HepG2 (cell line): ENCODE measurements around the gene ACOT13. TPM values are rescaled to one million over a fixed set of nuclear protein-coding genes. Genes with fewer than 3 reads are reported as not detected.

Experiments used
- BHLHE40 ChIP-seq: IDR thresholded peaks from 2 replicates; pipeline ENCODE4 v1.6.1; 2011; ENCODE audit warnings: low read length, improper control_type of control experiment
- DNMT3B ChIP-seq: conservative IDR thresholded peaks from 2 replicates; pipeline ENCODE4 v1.6.1; 2016; ENCODE audit warnings: missing biosample characterization, control low read depth
- HOXA7 ChIP-seq: sonication (generic); formaldehyde crosslinking; IDR thresholded peaks from 2 replicates; pipeline ENCODE4 v1.8.1; 2022; ENCODE audit warnings: mild to moderate bottlenecking, missing genetic modification reagents, moderate library complexity
- HOXA9 ChIP-seq: sonication (generic); formaldehyde crosslinking; IDR thresholded peaks from 2 replicates; pipeline ENCODE4 v1.8.1; 2022; ENCODE audit warnings: missing genetic modification reagents, mild to moderate bottlenecking, moderate library complexity, borderline replicate concordance
- MAZ ChIP-seq, 2 experiments: sonication (generic) in 1 of 2; formaldehyde crosslinking in 1 of 2; IDR thresholded peaks; 2 replicates each; pipeline versions ENCODE4 v1.5.0 to v1.6.1; 2012 to 2020; ENCODE audit warnings: low read depth in 2 of 2, mild to moderate bottlenecking in 2 of 2, borderline replicate concordance in 1 of 2, improper control_type of control experiment in 1 of 2, low read length in 1 of 2, missing genetic modification reagents in 1 of 2, moderate library complexity in 1 of 2
- NFATC3 ChIP-seq: sonication (generic); formaldehyde crosslinking; IDR thresholded peaks from 2 replicates; pipeline ENCODE4 v1.5.1; 2020; ENCODE audit warnings: mild to moderate bottlenecking, missing genetic modification reagents
- SKI ChIP-seq: fragments of 450-650 bp; IDR thresholded peaks from one replicate; pipeline ENCODE4 v1.6.1; 2018; ENCODE audit warnings: mild to moderate bottlenecking; ENCODE audit not compliant: partially characterized antibody
- ZC3H4 ChIP-seq: sonication (generic); formaldehyde crosslinking; IDR thresholded peaks from 2 replicates; pipeline ENCODE4 v1.4.0; 2020; ENCODE audit warnings: missing genetic modification reagents, borderline replicate concordance
- ZNF121 ChIP-seq: sonication (generic); formaldehyde crosslinking; IDR thresholded peaks from 2 replicates; pipeline ENCODE4 v1.5.0; 2020; ENCODE audit warnings: mild to moderate bottlenecking, missing genetic modification reagents
- ZNF235 ChIP-seq: sonication (generic); formaldehyde crosslinking; IDR thresholded peaks from 2 replicates; pipeline ENCODE4 v1.8.1; 2023; ENCODE audit warnings: mild to moderate bottlenecking, missing genetic modification reagents, borderline replicate concordance
- ZNF563 ChIP-seq: sonication (generic); formaldehyde crosslinking; IDR thresholded peaks from 2 replicates; pipeline ENCODE4 v1.8.0; 2022; ENCODE audit warnings: mild to moderate bottlenecking, moderate library complexity, missing genetic modification reagents
- polyA plus RNA-seq, 8 experiments: library from polyadenylated mRNA; depleted of rRNA in 3 of 8; stranded (reverse) in 7 of 8; unstranded in 1 of 8; fragments of >200 nt; fragmentation: Illumina TruSeq in 4 of 8; extraction: Trizol in 4 of 8; gene quantifications; 2 replicates each; pipeline versions ENCODE4 v1.2.1 to v1.2.3, GENCODE V29; 2011 to 2016; ENCODE audit warnings: low read depth in 4 of 8, missing spikeins in 1 of 8, mixed read lengths in 1 of 8; ENCODE audit not compliant: insufficient read depth in 1 of 8
- total RNA-seq, 5 experiments: library from RNA; depleted of rRNA; stranded (reverse); fragments of >200 nt; fragmentation: Illumina TruSeq; extraction: Trizol; gene quantifications; 2 replicates each; pipeline ENCODE4 v1.2.3, GENCODE V29; 2016; ENCODE audit warnings: low read depth in 1 of 5
- TF ChIP-seq, protein P1 (sequence below): sonication (generic); formaldehyde crosslinking; IDR thresholded peaks from 2 replicates; pipeline ENCODE4 v1.5.1; 2020; ENCODE audit warnings: mild to moderate bottlenecking, missing genetic modification reagents, moderate library complexity
- TF ChIP-seq, protein P2 (sequence below): sonication (generic); formaldehyde crosslinking; IDR thresholded peaks from 2 replicates; pipeline ENCODE4 v1.4.0; 2020; ENCODE audit warnings: missing genetic modification reagents
- TF ChIP-seq, protein P3 (sequence below): sonication (generic); formaldehyde crosslinking; conservative IDR thresholded peaks from 2 replicates; pipeline ENCODE4 v1.4.0; 2020; ENCODE audit warnings: missing genetic modification reagents
- TF ChIP-seq, protein P4 (sequence below): sonication (generic); formaldehyde crosslinking; IDR thresholded peaks from 2 replicates; pipeline ENCODE4 v1.8.0; 2022; ENCODE audit warnings: low read depth, missing genetic modification reagents

ACOT13 gene
- total and polyA plus RNA-seq, 2 of the 13 experiments (the other 11 are each of a cell fraction or from before 2014, with no cell fraction given) = 31.5 to 45.1 TPM

DNA sequence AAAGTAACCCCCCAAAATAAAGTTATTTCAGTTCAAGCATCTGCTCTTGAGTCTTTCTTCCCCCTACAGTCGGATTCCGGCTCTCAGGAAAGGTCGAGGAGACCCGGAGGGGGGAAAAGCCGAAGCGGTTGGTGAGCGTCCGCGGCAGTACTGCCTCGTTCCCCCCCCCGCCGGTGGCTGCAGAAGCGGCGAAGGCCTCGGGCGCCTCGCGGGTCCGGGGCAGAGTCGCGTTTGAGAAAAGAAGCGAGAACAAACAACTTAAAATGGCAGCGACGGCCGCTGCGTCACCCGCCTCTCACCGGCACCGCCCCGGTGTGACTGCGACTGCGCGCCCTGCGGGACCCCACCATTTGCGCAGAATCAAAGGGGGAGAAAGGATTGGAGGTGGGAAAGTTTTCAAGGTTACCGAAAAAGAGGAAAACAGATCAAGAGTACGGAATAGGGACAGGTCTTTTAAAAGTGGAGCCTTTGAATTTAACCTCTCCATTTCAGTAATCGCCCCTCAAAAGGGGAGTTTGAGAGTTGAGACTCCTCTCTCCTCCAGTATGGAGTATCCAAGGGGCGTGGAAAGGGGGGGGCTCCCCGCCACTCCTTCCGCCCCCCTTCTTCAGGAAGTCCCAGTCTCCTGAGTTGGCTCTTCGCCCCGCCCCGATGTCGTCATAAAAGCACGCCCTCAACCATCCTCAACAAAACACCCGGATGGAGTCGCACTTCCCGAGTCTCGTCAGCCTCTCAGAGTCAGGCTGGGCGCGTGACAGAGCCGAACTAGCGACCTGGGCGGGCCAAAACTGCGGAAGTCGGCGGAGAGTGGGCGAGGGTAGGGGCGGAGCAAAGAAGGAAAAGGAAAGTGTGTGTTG is 54.0 kb downstream of the ACOT13 start (continued):
- TF ChIP-seq, protein P1, sequence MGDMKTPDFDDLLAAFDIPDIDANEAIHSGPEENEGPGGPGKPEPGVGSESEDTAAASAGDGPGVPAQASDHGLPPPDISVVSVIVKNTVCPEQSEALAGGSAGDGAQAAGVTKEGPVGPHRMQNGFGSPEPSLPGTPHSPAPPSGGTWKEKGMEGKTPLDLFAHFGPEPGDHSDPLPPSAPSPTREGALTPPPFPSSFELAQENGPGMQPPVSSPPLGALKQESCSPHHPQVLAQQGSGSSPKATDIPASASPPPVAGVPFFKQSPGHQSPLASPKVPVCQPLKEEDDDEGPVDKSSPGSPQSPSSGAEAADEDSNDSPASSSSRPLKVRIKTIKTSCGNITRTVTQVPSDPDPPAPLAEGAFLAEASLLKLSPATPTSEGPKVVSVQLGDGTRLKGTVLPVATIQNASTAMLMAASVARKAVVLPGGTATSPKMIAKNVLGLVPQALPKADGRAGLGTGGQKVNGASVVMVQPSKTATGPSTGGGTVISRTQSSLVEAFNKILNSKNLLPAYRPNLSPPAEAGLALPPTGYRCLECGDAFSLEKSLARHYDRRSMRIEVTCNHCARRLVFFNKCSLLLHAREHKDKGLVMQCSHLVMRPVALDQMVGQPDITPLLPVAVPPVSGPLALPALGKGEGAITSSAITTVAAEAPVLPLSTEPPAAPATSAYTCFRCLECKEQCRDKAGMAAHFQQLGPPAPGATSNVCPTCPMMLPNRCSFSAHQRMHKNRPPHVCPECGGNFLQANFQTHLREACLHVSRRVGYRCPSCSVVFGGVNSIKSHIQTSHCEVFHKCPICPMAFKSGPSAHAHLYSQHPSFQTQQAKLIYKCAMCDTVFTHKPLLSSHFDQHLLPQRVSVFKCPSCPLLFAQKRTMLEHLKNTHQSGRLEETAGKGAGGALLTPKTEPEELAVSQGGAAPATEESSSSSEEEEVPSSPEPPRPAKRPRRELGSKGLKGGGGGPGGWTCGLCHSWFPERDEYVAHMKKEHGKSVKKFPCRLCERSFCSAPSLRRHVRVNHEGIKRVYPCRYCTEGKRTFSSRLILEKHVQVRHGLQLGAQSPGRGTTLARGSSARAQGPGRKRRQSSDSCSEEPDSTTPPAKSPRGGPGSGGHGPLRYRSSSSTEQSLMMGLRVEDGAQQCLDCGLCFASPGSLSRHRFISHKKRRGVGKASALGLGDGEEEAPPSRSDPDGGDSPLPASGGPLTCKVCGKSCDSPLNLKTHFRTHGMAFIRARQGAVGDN (CRISPR knock-in tag) = no peak; the same call in 1 of the 2 replicates
- peak; percentile 71 for TF ChIP-seq ZNF563
- TF ChIP-seq SKI = peak; percentile 56
- TF ChIP-seq BHLHE40 = peak; percentile 96
- no peak for TF ChIP-seq NFATC3
- no peak for TF ChIP-seq ZNF121 (CRISPR knock-in tag)
- TF ChIP-seq, protein P2, sequence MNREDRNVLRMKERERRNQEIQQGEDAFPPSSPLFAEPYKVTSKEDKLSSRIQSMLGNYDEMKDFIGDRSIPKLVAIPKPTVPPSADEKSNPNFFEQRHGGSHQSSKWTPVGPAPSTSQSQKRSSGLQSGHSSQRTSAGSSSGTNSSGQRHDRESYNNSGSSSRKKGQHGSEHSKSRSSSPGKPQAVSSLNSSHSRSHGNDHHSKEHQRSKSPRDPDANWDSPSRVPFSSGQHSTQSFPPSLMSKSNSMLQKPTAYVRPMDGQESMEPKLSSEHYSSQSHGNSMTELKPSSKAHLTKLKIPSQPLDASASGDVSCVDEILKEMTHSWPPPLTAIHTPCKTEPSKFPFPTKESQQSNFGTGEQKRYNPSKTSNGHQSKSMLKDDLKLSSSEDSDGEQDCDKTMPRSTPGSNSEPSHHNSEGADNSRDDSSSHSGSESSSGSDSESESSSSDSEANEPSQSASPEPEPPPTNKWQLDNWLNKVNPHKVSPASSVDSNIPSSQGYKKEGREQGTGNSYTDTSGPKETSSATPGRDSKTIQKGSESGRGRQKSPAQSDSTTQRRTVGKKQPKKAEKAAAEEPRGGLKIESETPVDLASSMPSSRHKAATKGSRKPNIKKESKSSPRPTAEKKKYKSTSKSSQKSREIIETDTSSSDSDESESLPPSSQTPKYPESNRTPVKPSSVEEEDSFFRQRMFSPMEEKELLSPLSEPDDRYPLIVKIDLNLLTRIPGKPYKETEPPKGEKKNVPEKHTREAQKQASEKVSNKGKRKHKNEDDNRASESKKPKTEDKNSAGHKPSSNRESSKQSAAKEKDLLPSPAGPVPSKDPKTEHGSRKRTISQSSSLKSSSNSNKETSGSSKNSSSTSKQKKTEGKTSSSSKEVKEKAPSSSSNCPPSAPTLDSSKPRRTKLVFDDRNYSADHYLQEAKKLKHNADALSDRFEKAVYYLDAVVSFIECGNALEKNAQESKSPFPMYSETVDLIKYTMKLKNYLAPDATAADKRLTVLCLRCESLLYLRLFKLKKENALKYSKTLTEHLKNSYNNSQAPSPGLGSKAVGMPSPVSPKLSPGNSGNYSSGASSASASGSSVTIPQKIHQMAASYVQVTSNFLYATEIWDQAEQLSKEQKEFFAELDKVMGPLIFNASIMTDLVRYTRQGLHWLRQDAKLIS (CRISPR knock-in tag) = 0 out of 2 replicates have a peak, but pooled peaks have one; percentile 95
- TF ChIP-seq HOXA7 (CRISPR knock-in tag) = no peak
- TF ChIP-seq, protein P3, sequence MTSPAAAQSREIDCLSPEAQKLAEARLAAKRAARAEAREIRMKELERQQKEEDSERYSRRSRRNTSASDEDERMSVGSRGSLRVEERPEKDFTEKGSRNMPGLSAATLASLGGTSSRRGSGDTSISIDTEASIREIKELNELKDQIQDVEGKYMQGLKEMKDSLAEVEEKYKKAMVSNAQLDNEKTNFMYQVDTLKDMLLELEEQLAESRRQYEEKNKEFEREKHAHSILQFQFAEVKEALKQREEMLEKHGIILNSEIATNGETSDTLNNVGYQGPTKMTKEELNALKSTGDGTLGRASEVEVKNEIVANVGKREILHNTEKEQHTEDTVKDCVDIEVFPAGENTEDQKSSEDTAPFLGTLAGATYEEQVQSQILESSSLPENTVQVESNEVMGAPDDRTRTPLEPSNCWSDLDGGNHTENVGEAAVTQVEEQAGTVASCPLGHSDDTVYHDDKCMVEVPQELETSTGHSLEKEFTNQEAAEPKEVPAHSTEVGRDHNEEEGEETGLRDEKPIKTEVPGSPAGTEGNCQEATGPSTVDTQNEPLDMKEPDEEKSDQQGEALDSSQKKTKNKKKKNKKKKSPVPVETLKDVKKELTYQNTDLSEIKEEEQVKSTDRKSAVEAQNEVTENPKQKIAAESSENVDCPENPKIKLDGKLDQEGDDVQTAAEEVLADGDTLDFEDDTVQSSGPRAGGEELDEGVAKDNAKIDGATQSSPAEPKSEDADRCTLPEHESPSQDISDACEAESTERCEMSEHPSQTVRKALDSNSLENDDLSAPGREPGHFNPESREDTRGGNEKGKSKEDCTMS = no peak
- peak; percentile 90; the same call in 1 of the 2 replicates for TF ChIP-seq ZNF235 (CRISPR knock-in tag)
- TF ChIP-seq, protein P4, sequence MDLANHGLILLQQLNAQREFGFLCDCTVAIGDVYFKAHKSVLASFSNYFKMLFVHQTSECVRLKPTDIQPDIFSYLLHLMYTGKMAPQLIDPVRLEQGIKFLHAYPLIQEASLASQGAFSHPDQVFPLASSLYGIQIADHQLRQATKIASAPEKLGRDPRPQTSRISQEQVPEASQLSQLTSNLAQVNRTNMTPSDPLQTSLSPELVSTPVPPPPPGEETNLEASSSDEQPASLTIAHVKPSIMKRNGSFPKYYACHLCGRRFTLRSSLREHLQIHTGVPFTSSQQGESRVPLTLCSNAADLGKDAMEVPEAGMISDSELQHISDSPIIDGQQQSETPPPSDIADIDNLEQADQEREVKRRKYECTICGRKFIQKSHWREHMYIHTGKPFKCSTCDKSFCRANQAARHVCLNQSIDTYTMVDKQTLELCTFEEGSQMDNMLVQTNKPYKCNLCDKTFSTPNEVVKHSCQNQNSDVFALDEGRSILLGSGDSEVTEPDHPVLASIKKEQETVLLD (CRISPR knock-in tag) = no peak; the same call in 1 of the 2 replicates
- TF ChIP-seq HOXA9 (CRISPR knock-in tag) = no peak
- no peak; the same call in 1 of the 2 replicates for TF ChIP-seq ZC3H4
- peak; percentile 91 for TF ChIP-seq MAZ (IDR thresholded peaks at IDR 0.05; ENCODE audit: borderline replicate concordance, low read depth, low read length)
- peak; percentile 72 for TF ChIP-seq MAZ (CRISPR knock-in tag; IDR thresholded peaks at IDR 0.05; ENCODE audit: low read depth)
- peak; percentile 93 for TF ChIP-seq DNMT3B (CRISPR knock-in tag)
